ENCODE results near the gene TMUB1. TPM values are rescaled to one million over a fixed set of nuclear protein-coding genes. Genes with fewer than 3 reads are reported as not detected.

The TMUB1 gene
- total and polyA plus RNA-seq, 11 donors: 21.8 to 82.6 (median 37.9) TPM

GRCh38 chr7:151032936-151033863 lies 50.1 kb downstream of the TMUB1 start:
- Histone ChIP-seq H3K27ac (no peak overlapping the region), H3K27me3 (no peaks in the 10 kb centered on the region), H3K4me1 (peaks cover 0 to 30% (median 13%) of the 10 kb centered on the region in 12 donors), H3K9me3 (no peaks in the 10 kb centered on the region), H3K4me3 (no peak overlapping the region), H3K36me3 (peaks cover 0 to 52% (median 38%) of the 10 kb centered on the region in 9 donors)
- intact Hi-C loops (cut with DNase I): loop anchor here in 3 of 10 donors (2.0 to 5.0 kb wide), 2 partner anchors 76 to 79 kb away; no protein-coding TSS in a partner anchor
- ATAC-seq (no peak), DNase-seq (no peak)
- TF ChIP-seq, protein P1, sequence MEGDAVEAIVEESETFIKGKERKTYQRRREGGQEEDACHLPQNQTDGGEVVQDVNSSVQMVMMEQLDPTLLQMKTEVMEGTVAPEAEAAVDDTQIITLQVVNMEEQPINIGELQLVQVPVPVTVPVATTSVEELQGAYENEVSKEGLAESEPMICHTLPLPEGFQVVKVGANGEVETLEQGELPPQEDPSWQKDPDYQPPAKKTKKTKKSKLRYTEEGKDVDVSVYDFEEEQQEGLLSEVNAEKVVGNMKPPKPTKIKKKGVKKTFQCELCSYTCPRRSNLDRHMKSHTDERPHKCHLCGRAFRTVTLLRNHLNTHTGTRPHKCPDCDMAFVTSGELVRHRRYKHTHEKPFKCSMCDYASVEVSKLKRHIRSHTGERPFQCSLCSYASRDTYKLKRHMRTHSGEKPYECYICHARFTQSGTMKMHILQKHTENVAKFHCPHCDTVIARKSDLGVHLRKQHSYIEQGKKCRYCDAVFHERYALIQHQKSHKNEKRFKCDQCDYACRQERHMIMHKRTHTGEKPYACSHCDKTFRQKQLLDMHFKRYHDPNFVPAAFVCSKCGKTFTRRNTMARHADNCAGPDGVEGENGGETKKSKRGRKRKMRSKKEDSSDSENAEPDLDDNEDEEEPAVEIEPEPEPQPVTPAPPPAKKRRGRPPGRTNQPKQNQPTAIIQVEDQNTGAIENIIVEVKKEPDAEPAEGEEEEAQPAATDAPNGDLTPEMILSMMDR (IDR thresholded peaks at IDR 0.05): no peak
- no peak for TF ChIP-seq POLR2A (IDR thresholded peaks at IDR 0.05)
- WGBS, 4 donors: 84 to 91% (median 87%) methylated on average over 13 to 17 of the region's 17 CpGs

Other genes with a start within 250 kb of the TMUB1 start
- under 1 TPM in 5 of 9 donors, not detected in 4; 0.49 to 0.94 (median 0.69) TPM for gene AOC1, start 231.0 kb downstream of the TMUB1 start, total RNA-seq
- gene AOC1, start 231.0 kb downstream of the TMUB1 start, polyA plus RNA-seq: under 1 TPM in 1 of 2 donors, not detected in 1; 0.06 TPM
- 100 to 1,000 TPM in 5 of 9 donors, 10 to 100 TPM in 4; 58.1 to 185 (median 104) TPM for gene KCNH2, start 105.2 kb downstream of the TMUB1 start, total RNA-seq
- gene KCNH2, start 105.2 kb downstream of the TMUB1 start, polyA plus RNA-seq: 100 to 1,000 TPM in 1 of 2 donors, 10 to 100 TPM in 1; 59.8 to 154 TPM
- 10 to 100 TPM in 7 of 9 donors, 1 to 10 TPM in 2; 9.4 to 49.4 (median 17.3) TPM for gene NOS3, start 92.5 kb downstream of the TMUB1 start, total RNA-seq
- 10 to 100 TPM in 1 of 2 donors, 1 to 10 TPM in 1; 8.9 to 20.5 TPM for gene NOS3, start 92.5 kb downstream of the TMUB1 start, polyA plus RNA-seq
- gene ATG9B, start 59.0 kb downstream of the TMUB1 start, total RNA-seq: 1 to 10 TPM in 1 of 9 donors, under 1 TPM in 1, not detected in 7; 0.07 to 1.0 TPM
- under 1 TPM; 0.26 to 0.38 TPM for gene ATG9B, start 59.0 kb downstream of the TMUB1 start, polyA plus RNA-seq
- gene ABCB8, start 55.0 kb downstream of the TMUB1 start, total RNA-seq: 10 to 100 TPM; 13.6 to 34.5 (median 26.0) TPM
- gene ABCB8, start 55.0 kb downstream of the TMUB1 start, polyA plus RNA-seq: 10 to 100 TPM; 20.9 to 29.0 TPM
- 1 to 10 TPM; 2.7 to 8.2 (median 4.8) TPM for gene ASIC3, start 35.0 kb downstream of the TMUB1 start, total RNA-seq
- gene ASIC3, start 35.0 kb downstream of the TMUB1 start, polyA plus RNA-seq: 10 to 100 TPM in 1 of 2 donors, 1 to 10 TPM in 1; 2.8 to 12.9 TPM
- 10 to 100 TPM in 1 of 9 donors, 1 to 10 TPM in 8; 5.6 to 13.7 (median 8.5) TPM for gene CDK5, start 25.6 kb downstream of the TMUB1 start, total RNA-seq
- gene CDK5, start 25.6 kb downstream of the TMUB1 start, polyA plus RNA-seq: 1 to 10 TPM; 6.2 to 7.6 TPM
- 10 to 100 TPM; 44.1 to 84.3 (median 54.8) TPM for gene SLC4A2, start 23.9 kb downstream of the TMUB1 start, total RNA-seq
- 100 to 1,000 TPM in 1 of 2 donors, 10 to 100 TPM in 1; 68.3 to 113 TPM for gene SLC4A2, start 23.9 kb downstream of the TMUB1 start, polyA plus RNA-seq
- gene FASTK, start 2.7 kb downstream of the TMUB1 start, total RNA-seq: 100 to 1,000 TPM in 2 of 9 donors, 10 to 100 TPM in 7; 59.9 to 124 (median 77.7) TPM
- 100 to 1,000 TPM in 1 of 2 donors, 10 to 100 TPM in 1; 75.7 to 168 TPM for gene FASTK, start 2.7 kb downstream of the TMUB1 start, polyA plus RNA-seq
- 10 to 100 TPM; 30.3 to 83.7 (median 57.6) TPM for gene AGAP3, start 3.0 kb upstream of the TMUB1 start, total RNA-seq
- 10 to 100 TPM; 42.9 to 55.3 TPM for gene AGAP3, start 3.0 kb upstream of the TMUB1 start, polyA plus RNA-seq
- under 1 TPM in 5 of 9 donors, not detected in 4; 0.29 to 0.52 (median 0.36) TPM for gene GBX1, start 84.2 kb upstream of the TMUB1 start, total RNA-seq
- gene GBX1, start 84.2 kb upstream of the TMUB1 start, polyA plus RNA-seq: under 1 TPM in 1 of 2 donors, not detected in 1; 0.27 TPM
- 10 to 100 TPM; 13.1 to 36.4 (median 25.5) TPM for gene ASB10, start 103.8 kb upstream of the TMUB1 start, total RNA-seq
- gene ASB10, start 103.8 kb upstream of the TMUB1 start, polyA plus RNA-seq: 10 to 100 TPM in 1 of 2 donors, 1 to 10 TPM in 1; 6.9 to 37.1 TPM
- gene H2BK1, start 127.0 kb upstream of the TMUB1 start, total RNA-seq: not detected
- not detected for gene H2BK1, start 127.0 kb upstream of the TMUB1 start, polyA plus RNA-seq
- gene ABCF2, start 143.7 kb upstream of the TMUB1 start, total RNA-seq: 10 to 100 TPM; 23.7 to 48.8 (median 33.0) TPM
- 10 to 100 TPM; 15.9 to 58.4 TPM for gene ABCF2, start 143.7 kb upstream of the TMUB1 start, polyA plus RNA-seq
- gene CHPF2, start 149.0 kb upstream of the TMUB1 start, total RNA-seq: 10 to 100 TPM; 16.6 to 31.9 (median 18.3) TPM
- 10 to 100 TPM; 11.4 to 26.4 TPM for gene CHPF2, start 149.0 kb upstream of the TMUB1 start, polyA plus RNA-seq
- 100 to 1,000 TPM in 2 of 9 donors, 10 to 100 TPM in 7; 59.7 to 108 (median 92.2) TPM for gene SMARCD3, start 165.2 kb upstream of the TMUB1 start, total RNA-seq
- 100 to 1,000 TPM in 1 of 2 donors, 10 to 100 TPM in 1; 61.1 to 100 TPM for gene SMARCD3, start 165.2 kb upstream of the TMUB1 start, polyA plus RNA-seq

All from heart left ventricle (tissue), 16 donors.